GM21619 (cell line): ENCODE data around the gene DIRAS1.

Experiments
- ATAC-seq: cut with Tn5 transposase; IDR thresholded peaks from one replicate; pipeline ENCODE4 v1.9.1; 2021; ENCODE audit not compliant: unreplicated experiment

DIRAS1 gene

GRCh38 chr19:2720777-2721569, at the start of gene DIRAS1:
TSS of gene DIRAS1 (minus strand) at chr19:2721372. CDS start at chr19:2717806, 3,566 bp downstream.
- no peak for ATAC-seq

DNA sequence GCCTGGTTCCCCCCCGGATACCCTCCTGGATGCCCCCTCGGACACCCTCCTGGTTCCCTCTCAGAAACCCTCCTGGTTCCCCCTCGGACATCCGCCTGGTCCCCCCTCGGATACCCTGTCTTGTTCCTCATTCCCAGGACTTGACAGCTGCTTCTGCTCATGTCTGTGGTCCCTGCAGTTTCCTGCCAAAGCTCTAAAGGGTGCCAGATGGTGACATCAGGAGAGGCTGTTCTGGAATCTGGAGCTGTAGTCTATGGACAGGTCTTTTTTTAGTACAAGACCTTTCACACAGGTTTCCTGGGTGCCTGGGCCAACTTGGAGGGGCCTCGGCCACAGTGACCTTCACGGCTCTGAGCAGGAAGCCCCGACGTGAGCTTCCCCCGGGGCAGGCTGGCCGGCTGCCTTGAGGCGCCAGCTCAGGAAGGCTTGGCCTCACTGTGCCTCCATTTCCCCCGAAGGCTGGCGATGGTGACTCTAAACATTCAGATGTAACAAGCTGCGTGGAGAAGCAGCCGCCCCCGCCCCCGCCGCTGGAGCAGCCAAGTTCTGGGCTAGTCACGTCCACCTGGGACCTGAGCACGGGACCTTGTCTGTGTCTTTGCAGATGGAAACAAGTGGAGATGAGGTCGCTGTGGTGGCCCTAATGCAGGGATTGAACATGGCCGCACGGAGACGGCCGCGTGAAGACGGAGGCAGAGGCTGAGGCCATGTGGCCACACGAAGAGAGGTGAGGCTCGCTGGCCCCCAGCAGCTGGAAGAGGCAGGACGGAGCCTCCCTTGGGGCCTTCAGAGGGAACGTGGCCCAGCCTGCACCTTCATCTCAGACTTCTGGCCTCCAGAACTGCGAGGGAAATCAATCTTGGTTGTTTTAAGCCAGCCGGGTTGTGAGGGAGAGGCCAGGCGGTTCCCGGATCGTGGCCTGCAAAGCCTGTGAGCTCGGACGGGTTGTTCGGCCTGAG, 49.2 kb upstream of the DIRAS1 start:
- no peak for ATAC-seq

DNA sequence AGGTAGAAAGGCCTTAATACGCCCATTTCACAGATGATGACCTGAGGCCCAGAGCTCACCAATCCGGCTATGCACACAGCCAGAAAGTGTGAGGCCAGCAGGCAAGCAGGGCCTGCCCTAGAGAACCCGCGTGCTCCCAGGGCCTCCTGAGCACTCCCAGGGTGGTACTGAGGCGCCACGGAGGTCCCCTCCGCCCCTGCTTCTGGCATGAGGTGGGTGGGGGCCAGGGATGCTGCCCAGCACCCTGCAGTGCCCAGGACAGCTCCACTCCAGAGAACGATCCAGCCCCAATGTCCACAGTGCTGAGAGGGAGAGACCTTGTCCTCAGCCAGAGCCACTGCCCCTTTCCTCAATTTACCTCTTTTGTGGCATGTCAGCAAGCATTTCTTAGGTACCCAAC, 48.0 kb upstream of the DIRAS1 start:
- no peak for ATAC-seq

GRCh38 chr19:2768365-2769132, 47.4 kb upstream of the DIRAS1 start:
- no peak for ATAC-seq

GRCh38 chr19:2767688-2768087, 46.5 kb upstream of the DIRAS1 start:
- ATAC-seq, result no peak

DNA sequence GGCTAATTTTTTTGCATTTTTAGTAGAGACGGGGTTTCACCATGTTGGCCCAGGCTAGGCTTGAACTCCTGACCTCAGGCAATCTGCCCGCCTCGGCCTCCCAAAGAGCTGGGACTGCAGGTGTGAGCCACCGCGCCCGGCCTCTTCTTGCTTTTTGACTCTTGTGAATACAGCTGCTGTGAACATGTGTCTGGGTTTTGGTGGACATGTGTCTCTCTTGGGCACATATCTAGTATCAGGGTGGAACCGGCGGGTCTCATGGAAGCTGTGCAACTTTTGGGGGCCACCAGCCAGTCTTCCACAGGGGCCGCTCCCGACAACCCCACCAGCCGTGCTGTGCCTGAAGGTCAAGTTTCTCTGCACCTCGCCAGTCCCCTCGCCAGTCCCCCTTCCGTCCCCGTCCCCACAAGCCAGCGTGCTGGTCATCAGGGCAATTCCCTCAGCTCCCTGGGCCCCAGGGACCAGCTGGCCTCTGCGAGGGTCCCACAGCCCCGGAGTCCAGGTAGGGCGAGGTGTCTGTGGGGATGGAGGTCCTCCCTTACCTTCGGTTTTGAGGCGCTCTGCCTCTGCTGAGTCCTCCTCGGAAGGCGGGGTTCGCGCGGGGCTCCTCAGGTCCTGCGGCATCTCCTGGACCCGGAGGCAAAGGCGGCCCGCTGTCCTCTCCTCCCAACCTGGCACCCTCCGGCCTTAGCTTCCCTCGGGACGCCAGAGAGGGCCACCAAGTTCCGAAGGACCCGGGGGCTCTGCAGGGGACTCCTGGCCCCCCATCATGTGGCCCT, 45.6 kb upstream of the DIRAS1 start:
- ATAC-seq, result no peak

GRCh38 chr19:2765376-2765775, 44.2 kb upstream of the DIRAS1 start:
- ATAC-seq, result no peak

- no peak for ATAC-seq
Measured at GRCh38 chr19:2764945-2765344, 43.8 kb upstream of the DIRAS1 start.

- ATAC-seq, result no peak
Measured at GRCh38 chr19:2763687-2764086, 42.5 kb upstream of the DIRAS1 start.

GRCh38 chr19:2762783-2763496, 41.8 kb upstream of the DIRAS1 start:
- no peak for ATAC-seq

DNA sequence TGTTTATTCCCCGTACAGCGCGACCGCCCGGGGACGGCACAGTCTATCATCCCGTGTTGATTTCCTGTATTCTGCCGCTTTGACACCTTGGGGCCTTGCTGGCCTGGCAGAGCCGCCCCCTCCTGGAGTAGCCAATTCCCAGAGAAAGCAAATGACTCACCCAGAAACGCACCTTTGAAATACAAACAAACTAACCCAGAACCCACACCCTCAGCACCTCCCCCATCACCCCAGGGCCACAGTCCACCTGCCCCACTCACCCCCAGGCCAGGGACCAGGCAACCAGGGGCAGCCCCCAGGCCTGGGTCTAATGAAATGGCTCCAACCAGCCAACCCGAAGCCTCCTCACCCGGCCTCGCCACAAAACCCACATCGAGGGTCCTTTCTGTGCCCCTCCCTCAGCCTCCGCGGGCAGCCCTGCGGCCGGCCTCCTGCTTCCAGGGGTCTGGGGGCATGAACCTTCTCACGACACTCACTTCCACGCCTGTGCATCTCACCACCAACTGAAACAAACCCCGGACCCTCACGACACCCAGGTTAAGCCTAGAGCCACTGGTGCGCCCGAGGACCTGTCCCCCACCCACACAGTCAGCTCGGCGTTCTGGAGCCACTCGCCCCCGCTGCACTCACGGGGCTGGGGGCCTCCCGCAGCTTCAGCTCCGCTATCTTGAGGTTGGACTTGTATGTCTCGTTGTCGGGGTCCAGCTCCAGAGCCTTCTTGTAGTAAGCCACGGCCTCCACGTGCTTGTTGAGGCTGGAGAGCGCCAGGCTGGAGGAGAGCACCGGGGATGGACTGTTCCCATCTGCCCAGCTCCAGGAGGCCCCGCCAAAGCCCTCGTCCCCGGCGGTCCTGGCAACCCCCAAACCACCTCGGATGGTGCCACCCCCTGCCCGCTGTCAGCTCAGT, 41.0 kb upstream of the DIRAS1 start:
- ATAC-seq, result no peak

DNA sequence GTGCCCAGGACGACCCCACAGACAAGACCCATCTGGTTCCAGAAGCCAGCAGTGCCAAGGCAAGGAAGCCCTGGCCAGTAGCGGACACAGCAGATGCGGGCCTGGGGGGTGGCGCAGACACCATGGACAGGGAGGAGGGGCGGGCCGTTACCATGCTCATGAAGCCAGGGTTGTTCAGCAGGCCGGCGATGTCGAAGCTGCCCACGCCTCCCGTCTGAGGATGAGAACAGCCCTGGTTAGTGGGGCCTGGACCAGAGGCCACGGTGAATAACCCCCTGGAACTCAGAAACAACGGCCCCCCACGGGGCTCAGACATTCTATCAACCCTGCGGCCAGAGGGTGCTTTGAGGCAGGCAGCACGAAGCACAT, 40.1 kb upstream of the DIRAS1 start:
- no peak for ATAC-seq

DNA sequence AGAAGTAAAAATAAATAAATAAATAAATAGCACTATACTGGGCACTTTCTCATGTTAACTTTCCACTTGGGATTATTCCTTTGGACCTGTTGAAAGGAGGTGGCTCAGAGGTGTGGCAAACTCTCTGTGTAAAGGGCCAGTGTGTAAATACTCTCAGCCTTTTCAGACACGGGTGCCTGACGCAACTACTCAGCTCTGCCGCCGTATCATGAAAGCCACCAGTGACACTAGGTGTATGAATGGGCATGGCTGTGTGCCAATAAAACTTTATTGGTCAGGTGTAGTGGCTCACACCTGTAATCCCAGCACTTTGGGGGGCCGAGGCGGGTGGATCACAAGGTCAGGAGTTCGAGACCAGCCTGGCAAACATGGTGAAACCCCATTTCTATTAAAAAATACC, 38.8 kb upstream of the DIRAS1 start:
- no peak for ATAC-seq

GRCh38 chr19:2759362-2759761, 38.2 kb upstream of the DIRAS1 start:
- no peak for ATAC-seq

GRCh38 chr19:2758601-2759313, 37.6 kb upstream of the DIRAS1 start:
- ATAC-seq, result no peak

- ATAC-seq, result no peak
Measured at GRCh38 chr19:2756921-2757881, 36.0 kb upstream of the DIRAS1 start.

- no peak for ATAC-seq
Measured at GRCh38 chr19:2756477-2756876, 35.3 kb upstream of the DIRAS1 start.
